ENCODE results near the gene GREM2.

GRCh38 chr1:240467895-240468294 is 144.1 kb downstream of the GREM2 start:
- no peak for TF ChIP-seq CTCF (conservative IDR thresholded peaks at IDR 0.05)
- no peak for TF ChIP-seq ZFX (IDR thresholded peaks at IDR 0.05)

All from C4-2B (cell line).